A549 (cell line): Measurements from ENCODE around the gene BAZ1B. TPM values are rescaled to one million over a fixed set of nuclear protein-coding genes. Genes with fewer than 3 reads are reported as not detected.
A peak's percentile ranks its signal among the peaks of the same experiment; 100 is the strongest.

Source experiments
- ATAC-seq, 2 experiments: fragments of 200-7000 bp in 1 of 2; fragments of >200 bp in 1 of 2; cut with Nextera tagmentation in 1 of 2; cut with Tn5 transposase in 1 of 2; 3 replicates each; pipeline versions ENCODE4 v1.8.0 to v1.9.1; 2018 to 2020; ENCODE audit warnings: mild to moderate bottlenecking in 1 of 2, moderate library complexity in 1 of 2
- CTCF ChIA-PET: fragments of 300-600 bp; sonication (Branson Sonifier 250); formaldehyde crosslinking; extraction: SDS; loops from one replicate; lab custom pipeline; 2021; ENCODE audit warnings: antibody characterized with exemption, inconsistent platforms; lab: Yijun Ruan, JAX
- POLR2A ChIA-PET: fragments of 350-600 bp; formaldehyde crosslinking; extraction: SDS; loops from one replicate; lab custom pipeline; 2021; ENCODE audit warnings: antibody characterized with exemption, inconsistent platforms; lab: Yijun Ruan, JAX
- DNase-seq, 2 experiments: peaks; one replicate each; pipeline versions ENCODE4 v3.0.0 to v3.0.0-alpha.2; 2011 to 2016; ENCODE audit warnings: low read depth in 1 of 2, low spot score in 1 of 2
- FAIRE-seq: peaks from 2 replicates; lab custom pipeline; 2011; peaks lifted over from hg19 to GRCh38; lab: Jason Lieb, UNC
- H3K27ac ChIP-seq, 2 experiments: fragments of >200 bp; sonication (Bioruptor Twin); formaldehyde crosslinking; 3 replicates each; pipeline ENCODE4 v1.5.1; 2016 to 2017
- H3K4me1 ChIP-seq: fragments of >200 bp; sonication (Bioruptor Twin); formaldehyde crosslinking; 3 replicates; pipeline ENCODE4 v1.6.1; 2016
- H3K4me2 ChIP-seq: fragments of >200 bp; sonication (Bioruptor Twin); formaldehyde crosslinking; 3 replicates; pipeline ENCODE4 v1.6.1; 2016
- H3K4me3 ChIP-seq: fragments of >200 bp; sonication (Bioruptor Twin); formaldehyde crosslinking; 3 replicates; pipeline ENCODE4 v1.5.1; 2016
- H3K9me3 ChIP-seq: fragments of >200 bp; sonication (Bioruptor Twin); formaldehyde crosslinking; 3 replicates; pipeline ENCODE4 v1.6.1; 2016
- ATOH8 ChIP-seq: fragments of 250-450 bp; sonication (Bioruptor Pico); IDR thresholded peaks from 2 replicates; pipeline ENCODE4 v1.5.0; 2020; ENCODE audit warnings: low read depth, mild to moderate bottlenecking, moderate library complexity
- CBX8 ChIP-seq: fragments of 200-600 bp; sonication (generic); IDR thresholded peaks from 2 replicates; pipeline ENCODE4 v1.6.1; 2016
- EP300 ChIP-seq, 2 experiments: fragments of >200 bp; sonication (Bioruptor Twin); formaldehyde crosslinking; IDR thresholded peaks; 2 replicates in 1 of 2; 3 replicates in 1 of 2; pipeline ENCODE4 v1.6.1; 2016 to 2017
- ESRRA ChIP-seq: fragments of 150-350 bp; IDR thresholded peaks from 2 replicates; pipeline ENCODE4 v1.6.1; 2014; ENCODE audit warnings: mild to moderate bottlenecking, low read length, borderline replicate concordance
- FOSL2 ChIP-seq, 2 experiments: fragments of 450-650 bp in 1 of 2; fragments of >200 bp in 1 of 2; sonication (Bioruptor Twin) in 1 of 2; formaldehyde crosslinking; IDR thresholded peaks; 2 replicates each; pipeline versions ENCODE4 v1.5.0 to v1.6.1; 2016 to 2020; ENCODE audit warnings: mild to moderate bottlenecking in 1 of 2, moderate library complexity in 1 of 2
- FOXS1 ChIP-seq: fragments of 250-450 bp; sonication (Bioruptor Pico); IDR thresholded peaks from 2 replicates; pipeline ENCODE4 v1.5.0; 2020; ENCODE audit warnings: mild to moderate bottlenecking, moderate library complexity
- GATA3 ChIP-seq: IDR thresholded peaks from 2 replicates; pipeline ENCODE4 v1.6.1; 2012; ENCODE audit warnings: borderline replicate concordance
- HEYL ChIP-seq: fragments of 250-450 bp; sonication (Bioruptor Pico); IDR thresholded peaks from 2 replicates; pipeline ENCODE4 v1.8.0; 2021; ENCODE audit warnings: mild to moderate bottlenecking, moderate library complexity
- JUN ChIP-seq, 2 experiments: fragments of >200 bp; sonication (Bioruptor Twin); formaldehyde crosslinking; IDR thresholded peaks; 2 replicates in 1 of 2; 3 replicates in 1 of 2; pipeline ENCODE4 v1.6.1; 2016 to 2017
- JUNB ChIP-seq: fragments of >200 bp; sonication (Bioruptor Twin); formaldehyde crosslinking; IDR thresholded peaks from 2 replicates; pipeline ENCODE4 v1.6.1; 2016
- MAFK ChIP-seq: fragments of 450-650 bp; IDR thresholded peaks from 2 replicates; pipeline ENCODE4 v1.6.1; 2014; ENCODE audit not compliant: partially characterized antibody
- MAZ ChIP-seq: fragments of 150-350 bp; IDR thresholded peaks from 2 replicates; pipeline ENCODE4 v1.6.1; 2014; ENCODE audit warnings: antibody characterized with exemption, low read depth, low read length, borderline replicate concordance
- NPAS2 ChIP-seq: fragments of 250-450 bp; sonication (Bioruptor Pico); IDR thresholded peaks from 2 replicates; pipeline ENCODE4 v1.8.0; 2022; ENCODE audit warnings: mild to moderate bottlenecking, moderate library complexity, borderline replicate concordance
- PHF8 ChIP-seq: fragments of 200-600 bp; sonication (generic); IDR thresholded peaks from 2 replicates; pipeline ENCODE4 v1.6.1; 2016; ENCODE audit warnings: low read depth, mild to moderate bottlenecking, antibody characterized with exemption, moderate library complexity, borderline replicate concordance
- POLR2A ChIP-seq: IDR thresholded peaks from 2 replicates; pipeline ENCODE4 v1.6.1; 2012; ENCODE audit warnings: mild to moderate bottlenecking, low read length
- RFX5 ChIP-seq: fragments of 450-650 bp; IDR thresholded peaks from 2 replicates; pipeline ENCODE4 v1.7.1; 2014; ENCODE audit warnings: antibody characterized with exemption, mild to moderate bottlenecking, moderate library complexity
- SMC3 ChIP-seq: fragments of >200 bp; sonication (Bioruptor Twin); formaldehyde crosslinking; IDR thresholded peaks from 3 replicates; pipeline ENCODE4 v1.6.1; 2018; ENCODE audit warnings: inconsistent platforms
- TFCP2L1 ChIP-seq: fragments of 250-450 bp; sonication (Bioruptor Pico); IDR thresholded peaks from 2 replicates; pipeline ENCODE4 v1.5.0; 2021; ENCODE audit warnings: mild to moderate bottlenecking
- TP53 ChIP-seq: fragments of 250-450 bp; sonication (Bioruptor Pico); IDR thresholded peaks from 2 replicates; pipeline ENCODE4 v1.5.0; 2021; ENCODE audit warnings: mild to moderate bottlenecking, moderate library complexity
- ZNF302 ChIP-seq: fragments of 250-450 bp; sonication (Bioruptor Pico); IDR thresholded peaks from 2 replicates; pipeline ENCODE4 v1.9.0; 2021; ENCODE audit warnings: inconsistent platforms, mild to moderate bottlenecking, moderate library complexity
- WGBS: methylation state at CpG from one replicate; pipeline ENCODE4 v1.1.6; 2017; ENCODE audit errors: missing lambda C conversion rate; 5-methylcytosine and 5-hydroxymethylcytosine counted together
- polyA plus RNA-seq, 4 experiments: library from polyadenylated mRNA; depleted of rRNA in 3 of 4; stranded (reverse); fragments of >200 nt; fragmentation: RNase III in 1 of 4; extraction: RNeasy Plus Mini Kit Qiagen cat#74134 plus additional on column Dnase treatment in 1 of 4; gene quantifications; 2 replicates in 3 of 4; 3 replicates in 1 of 4; pipeline ENCODE4 v1.2.3, GENCODE V29; 2011 to 2017
- TF ChIP-seq, protein P1 (sequence below): fragments of 200-600 bp; sonication (generic); IDR thresholded peaks from 2 replicates; pipeline ENCODE4 v1.6.1; 2016; ENCODE audit warnings: antibody characterized with exemption, mild to moderate bottlenecking, moderate library complexity
- TF ChIP-seq, protein P2 (sequence below): IDR thresholded peaks from 2 replicates; pipeline ENCODE4 v1.6.1; 2012
- TF ChIP-seq, protein P3 (sequence below): IDR thresholded peaks from 2 replicates; pipeline ENCODE4 v1.6.1; 2012

Gene BAZ1B
- polyA plus RNA-seq, 2 of the 4 experiments (the other 2 are of a cell fraction) = 54.8 to 66.8 TPM

DNA sequence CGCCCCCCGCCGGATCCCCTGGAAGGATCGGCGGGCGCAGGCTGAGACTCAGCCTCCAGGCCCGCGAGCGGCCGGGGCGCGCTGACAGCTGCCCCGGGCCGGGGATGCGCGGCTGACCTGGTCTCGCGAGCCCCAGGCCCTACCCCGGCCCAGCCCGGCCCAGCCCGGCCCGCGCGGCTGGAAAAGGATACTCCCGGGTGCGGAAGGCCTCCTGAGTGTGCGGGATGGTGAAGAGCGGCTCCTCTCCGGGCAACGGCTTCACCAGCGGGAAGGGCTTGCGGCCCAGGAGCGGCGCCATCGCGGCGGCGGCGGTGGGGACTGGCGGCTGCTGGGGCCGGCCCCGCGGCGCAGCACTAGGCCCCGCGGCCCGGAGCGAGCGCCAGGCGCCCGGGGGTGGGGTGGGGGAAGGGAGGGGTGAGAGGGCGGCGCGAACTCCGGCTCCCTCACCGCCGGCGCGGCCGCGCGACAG is 423 bp downstream of the BAZ1B start (continued):
- TF ChIP-seq, protein P1, sequence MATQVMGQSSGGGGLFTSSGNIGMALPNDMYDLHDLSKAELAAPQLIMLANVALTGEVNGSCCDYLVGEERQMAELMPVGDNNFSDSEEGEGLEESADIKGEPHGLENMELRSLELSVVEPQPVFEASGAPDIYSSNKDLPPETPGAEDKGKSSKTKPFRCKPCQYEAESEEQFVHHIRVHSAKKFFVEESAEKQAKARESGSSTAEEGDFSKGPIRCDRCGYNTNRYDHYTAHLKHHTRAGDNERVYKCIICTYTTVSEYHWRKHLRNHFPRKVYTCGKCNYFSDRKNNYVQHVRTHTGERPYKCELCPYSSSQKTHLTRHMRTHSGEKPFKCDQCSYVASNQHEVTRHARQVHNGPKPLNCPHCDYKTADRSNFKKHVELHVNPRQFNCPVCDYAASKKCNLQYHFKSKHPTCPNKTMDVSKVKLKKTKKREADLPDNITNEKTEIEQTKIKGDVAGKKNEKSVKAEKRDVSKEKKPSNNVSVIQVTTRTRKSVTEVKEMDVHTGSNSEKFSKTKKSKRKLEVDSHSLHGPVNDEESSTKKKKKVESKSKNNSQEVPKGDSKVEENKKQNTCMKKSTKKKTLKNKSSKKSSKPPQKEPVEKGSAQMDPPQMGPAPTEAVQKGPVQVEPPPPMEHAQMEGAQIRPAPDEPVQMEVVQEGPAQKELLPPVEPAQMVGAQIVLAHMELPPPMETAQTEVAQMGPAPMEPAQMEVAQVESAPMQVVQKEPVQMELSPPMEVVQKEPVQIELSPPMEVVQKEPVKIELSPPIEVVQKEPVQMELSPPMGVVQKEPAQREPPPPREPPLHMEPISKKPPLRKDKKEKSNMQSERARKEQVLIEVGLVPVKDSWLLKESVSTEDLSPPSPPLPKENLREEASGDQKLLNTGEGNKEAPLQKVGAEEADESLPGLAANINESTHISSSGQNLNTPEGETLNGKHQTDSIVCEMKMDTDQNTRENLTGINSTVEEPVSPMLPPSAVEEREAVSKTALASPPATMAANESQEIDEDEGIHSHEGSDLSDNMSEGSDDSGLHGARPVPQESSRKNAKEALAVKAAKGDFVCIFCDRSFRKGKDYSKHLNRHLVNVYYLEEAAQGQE = peak; percentile 44; the same call in 1 of the 2 replicates
- TF ChIP-seq TP53 (CRISPR knock-in tag) (0 out of 2 replicates have a peak, but pooled peaks have one; percentile 40), HEYL (no peak), RFX5 (no peak), SMC3 (no peak), NPAS2 (CRISPR knock-in tag) (no peak), ZNF302 (CRISPR knock-in tag) (no peak), MAZ (no peak), ESRRA (no peak), CBX8 (no peak), FOSL2 (IDR thresholded peaks at IDR 0.05) (no peak), FOSL2 (CRISPR knock-in tag; IDR thresholded peaks at IDR 0.05) (no peak), GATA3 (peak; percentile 7; the same call in 1 of the 2 replicates), PHF8 (peak; percentile 65), JUNB (no peak), ATOH8 (CRISPR knock-in tag) (no peak), TFCP2L1 (no peak)
- TF ChIP-seq, protein P2, sequence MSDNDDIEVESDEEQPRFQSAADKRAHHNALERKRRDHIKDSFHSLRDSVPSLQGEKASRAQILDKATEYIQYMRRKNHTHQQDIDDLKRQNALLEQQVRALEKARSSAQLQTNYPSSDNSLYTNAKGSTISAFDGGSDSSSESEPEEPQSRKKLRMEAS = no peak
- TF ChIP-seq, protein P3, sequence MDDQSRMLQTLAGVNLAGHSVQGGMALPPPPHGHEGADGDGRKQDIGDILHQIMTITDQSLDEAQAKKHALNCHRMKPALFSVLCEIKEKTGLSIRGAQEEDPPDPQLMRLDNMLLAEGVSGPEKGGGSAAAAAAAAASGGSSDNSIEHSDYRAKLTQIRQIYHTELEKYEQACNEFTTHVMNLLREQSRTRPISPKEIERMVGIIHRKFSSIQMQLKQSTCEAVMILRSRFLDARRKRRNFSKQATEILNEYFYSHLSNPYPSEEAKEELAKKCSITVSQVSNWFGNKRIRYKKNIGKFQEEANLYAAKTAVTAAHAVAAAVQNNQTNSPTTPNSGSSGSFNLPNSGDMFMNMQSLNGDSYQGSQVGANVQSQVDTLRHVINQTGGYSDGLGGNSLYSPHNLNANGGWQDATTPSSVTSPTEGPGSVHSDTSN = no peak

GRCh38 chr7:73520673-73521635 is 1.1 kb downstream of the BAZ1B start:
- WGBS = 4% methylated on average over 33 of the region's 36 CpGs
- H3K9me3 ChIP-seq = no peaks in the 10 kb centered on the region
- peak overlapping the region; percentile 77 for H3K4me3 ChIP-seq
- H3K27ac ChIP-seq = peak overlapping the region; percentile 87 to 97
- peaks cover 25% of the 10 kb centered on the region for H3K4me1 ChIP-seq
- no peak for FAIRE-seq
- TF ChIP-seq HEYL (no peak), POLR2A (no peak), JUN (IDR thresholded peaks at IDR 0.05) (no peak; a peak in 1 of 5 replicates), FOXS1 (CRISPR knock-in tag) (no peak), PHF8 (peak; percentile 58), MAFK (no peak), EP300 (IDR thresholded peaks at IDR 0.05) (no peak), JUNB (no peak), CBX8 (no peak)
- ChIA-PET POLR2A (interaction anchor here (0.6 to 2.5 kb wide), 5 partner anchors 31 to 40 kb away, joined by 3 to 16 read pairs (median 3); partner anchors contain the start of gene BCL7B), CTCF (interaction anchor here (0.5 to 2.6 kb wide), 5 partner anchors 54 to 228 kb away, joined by 3 to 7 read pairs (median 5); no protein-coding TSS in a partner anchor)
- peak overlapping the region; percentile 94 for H3K4me2 ChIP-seq
- peak; percentile 21 to 44 for DNase-seq
- ATAC-seq = no peak; a peak in 1 of 6 replicates
